Bronchial epithelial cell (primary cell): Measurements from ENCODE around the gene PIWIL4. TPM values are rescaled to one million over a fixed set of nuclear protein-coding genes. Genes with fewer than 3 reads are reported as not detected.

Experiments used
- DNase-seq: peaks from one replicate; pipeline ENCODE4 v3.0.0-alpha.2; 2010; ENCODE audit warnings: low read depth
- FAIRE-seq: peaks from 2 replicates; lab custom pipeline; 2011; peaks lifted over from hg19 to GRCh38; lab: Jason Lieb, UNC
- H3K27me3 ChIP-seq: 2 replicates; pipeline ENCODE4 v1.5.1; 2011; ENCODE audit warnings: low read length; ENCODE audit not compliant: control insufficient read depth, insufficient read depth
- H3K36me3 ChIP-seq: 2 replicates; pipeline ENCODE4 v1.5.1; 2011; ENCODE audit warnings: low read length; ENCODE audit not compliant: control insufficient read depth, insufficient read depth
- H3K4me3 ChIP-seq: 2 replicates; pipeline ENCODE4 v1.5.1; 2011; ENCODE audit warnings: mild to moderate bottlenecking, low read depth, low read length, control low read depth
- CTCF ChIP-seq: IDR thresholded peaks from 2 replicates; pipeline ENCODE4 v1.5.1; 2011; ENCODE audit warnings: mild to moderate bottlenecking, moderate library complexity, low read length, control low read depth, inconsistent platforms; ENCODE audit not compliant: insufficient read depth, severe bottlenecking
- total RNA-seq: library from RNA; depleted of rRNA; stranded (reverse); fragments of >200 nt; gene quantifications from 2 replicates; pipeline ENCODE4 v1.2.1, GENCODE V29; 2014

PIWIL4 gene
- total RNA-seq, 1 donor from 2014 or later: 0.79 TPM

GRCh38 chr11:94662846-94663390 is 95.8 kb downstream of the PIWIL4 start:
- DNase-seq: no peak
- no peaks in the 10 kb centered on the region for H3K36me3 ChIP-seq
- no peak for FAIRE-seq
- H3K4me3 ChIP-seq: no peak overlapping the region
- no peaks in the 10 kb centered on the region for H3K27me3 ChIP-seq
- TF ChIP-seq CTCF: no peak

- Histone ChIP-seq H3K27me3 (no peaks in the 10 kb centered on the region), H3K36me3 (no peaks in the 10 kb centered on the region), H3K4me3 (no peak overlapping the region)
- TF ChIP-seq CTCF: no peak
- DNase-seq (peak; percentile 37), FAIRE-seq (no peak)
These were observed 97.2 kb downstream of the PIWIL4 start for GRCh38 chr11:94664346-94664745.

- no peak for TF ChIP-seq CTCF
- no peak overlapping the region for H3K4me3 ChIP-seq
- no peaks in the 10 kb centered on the region for H3K36me3 ChIP-seq
- H3K27me3 ChIP-seq: no peaks in the 10 kb centered on the region
- no peak for DNase-seq
- no peak for FAIRE-seq
These were observed 98.0 kb downstream of the PIWIL4 start for GRCh38 chr11:94665116-94665659.

GRCh38 chr11:94666792-94667721 is 99.9 kb downstream of the PIWIL4 start:
- FAIRE-seq: peak; percentile 13

GRCh38 chr11:94668212-94668793 is 101.1 kb downstream of the PIWIL4 start:
- H3K36me3 ChIP-seq: no peaks in the 10 kb centered on the region
- H3K27me3 ChIP-seq: no peaks in the 10 kb centered on the region
- FAIRE-seq: no peak
- H3K4me3 ChIP-seq: no peak overlapping the region
- no peak for TF ChIP-seq CTCF
- no peak for DNase-seq

More at GRCh38 chr11:94666792-94667721, 99.9 kb downstream of the PIWIL4 start:
- no peaks in the 10 kb centered on the region for H3K36me3 ChIP-seq
- TF ChIP-seq CTCF: no peak
- H3K4me3 ChIP-seq: no peak overlapping the region
- no peak for DNase-seq
- no peaks in the 10 kb centered on the region for H3K27me3 ChIP-seq
